Stimulated activated CD8-positive, alpha-beta memory T cell treated with anti-CD3 and anti-CD28 coated beads, Interleukin-4, amount 100 ng/mL, for 48 hours (primary cell): ENCODE data around the gene IQSEC3.

ENCODE experiments used
- DNase-seq: peaks from one replicate; pipeline ENCODE4 v3.0.0-alpha.2; 2020

The IQSEC3 gene

DNA sequence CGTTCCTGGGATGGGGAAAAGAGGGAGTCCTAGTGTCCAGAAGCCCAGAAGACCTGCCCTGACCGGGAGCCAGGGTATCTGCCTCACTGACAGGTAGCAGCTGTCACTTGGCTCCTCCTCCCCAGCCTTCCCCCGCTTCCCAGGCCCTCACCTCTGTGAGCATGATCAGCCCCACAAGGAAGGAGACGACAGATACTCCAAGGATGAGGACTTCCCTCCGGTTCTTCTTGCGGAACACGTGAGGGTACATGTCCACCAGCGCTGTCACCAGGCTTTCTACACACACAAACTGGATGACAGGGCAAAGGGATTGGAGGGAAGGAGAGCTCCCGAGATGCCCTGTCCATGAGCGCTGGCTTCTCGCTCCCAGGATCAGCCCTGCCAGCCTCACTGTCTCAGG lies 157.3 kb downstream of the IQSEC3 start:
- DNase-seq: no peak

- DNase-seq: no peak
These were observed 157.8 kb downstream of the IQSEC3 start for GRCh38 chr12:224330-224729.

- DNase-seq: no peak
These were observed 158.4 kb downstream of the IQSEC3 start for GRCh38 chr12:225012-225411.

DNA sequence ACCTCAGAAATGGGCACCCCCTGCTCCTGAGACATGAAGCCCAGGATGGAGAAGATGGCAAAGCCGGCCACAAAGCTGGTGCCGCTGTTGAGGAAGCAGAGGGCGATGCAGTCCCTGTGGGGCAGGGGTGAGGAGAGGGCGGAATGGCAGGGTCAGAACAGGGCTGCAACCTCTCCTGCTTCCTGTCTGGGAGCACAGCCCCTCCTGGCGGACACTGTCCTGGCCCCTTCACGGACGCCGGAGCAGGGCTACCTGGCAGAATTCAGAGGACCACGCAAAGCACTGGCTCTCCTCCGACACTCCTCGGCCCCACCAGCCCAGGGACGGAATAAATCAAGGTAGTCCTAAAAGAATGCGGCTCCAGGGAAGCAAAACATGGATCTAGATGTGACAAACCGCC lies 159.8 kb downstream of the IQSEC3 start:
- DNase-seq: peak; percentile 7

- DNase-seq: peak; percentile 14
These were observed 160.8 kb downstream of the IQSEC3 start for GRCh38 chr12:227286-227915.
